OCI-LY1 (cell line): ENCODE results near the gene TOGARAM2.

Experiments
- CTCF ChIP-seq: fragments of 200-600 bp; sonication (generic), shearing (Covaris generic); IDR thresholded peaks from 2 replicates; pipeline ENCODE4 v1.5.1; 2017; ENCODE audit warnings: mild to moderate bottlenecking, antibody characterized with exemption, low read length, moderate library complexity, mixed read lengths
- EZH2 ChIP-seq: fragments of 200-600 bp; sonication (generic), shearing (Covaris generic); IDR thresholded peaks from 2 replicates; pipeline ENCODE4 v1.8.0; 2017; ENCODE audit warnings: borderline replicate concordance, mixed run types, mild to moderate bottlenecking, antibody characterized with exemption, low read length, moderate library complexity, mixed read lengths

- TF ChIP-seq CTCF = no peak
- no peak for TF ChIP-seq EZH2
Observed at GRCh38 chr2:29039718-29040480, 58.8 kb downstream of the TOGARAM2 start.
